Endothelial cell of umbilical vein (primary cell): ENCODE results near the gene FRYL. TPM values are rescaled to one million over a fixed set of nuclear protein-coding genes. Genes with fewer than 3 reads are reported as not detected.

ENCODE experiments used
- BruUV-seq: library from RNA; stranded (reverse); fragments of 400-500 nt; replicated peaks from 2 replicates; lab custom pipeline; 2021; lab: Mats Ljungman, UMichigan
- CTCF ChIA-PET: fragments of 300-600, 350-600 bp; sonication (Branson Sonifier 250); formaldehyde crosslinking; loops from one replicate; lab custom pipeline; 2021; ENCODE audit warnings: antibody characterized with exemption, inconsistent platforms; lab: Charles Lee
- POLR2A ChIA-PET: fragments of 300-600, 350-600 bp; sonication (Branson Sonifier 250); formaldehyde crosslinking; loops from one replicate; lab custom pipeline; 2021; ENCODE audit warnings: antibody characterized with exemption, inconsistent platforms; lab: Charles Lee
- DNase-seq: peaks from one replicate; pipeline ENCODE4 v3.0.0-alpha.2; 2011; ENCODE audit warnings: low read depth, low spot score
- FAIRE-seq: peaks from 2 replicates; lab custom pipeline; 2011; peaks lifted over from hg19 to GRCh38; lab: Jason Lieb, UNC
- H2AFZ ChIP-seq: 2 replicates; pipeline ENCODE4 v1.6.0; 2012; ENCODE audit warnings: low read depth, low read length, control low read depth, inconsistent platforms
- H3K27ac ChIP-seq: 2 replicates; pipeline ENCODE4 v1.5.1; 2011; ENCODE audit warnings: low read depth, mild to moderate bottlenecking, control low read depth, low read length, moderate library complexity; ENCODE audit not compliant: insufficient read depth
- H3K27me3 ChIP-seq, 2 experiments: 2 replicates each; pipeline versions ENCODE4 v1.6.0 to v1.6.1; 2011; ENCODE audit warnings: low read length in 2 of 2, mixed read lengths in 1 of 2; ENCODE audit not compliant: control insufficient read depth in 2 of 2, insufficient read depth in 2 of 2
- H3K36me3 ChIP-seq, 2 experiments: 2 replicates in 1 of 2; 3 replicates in 1 of 2; pipeline ENCODE4 v1.5.1; 2011; ENCODE audit warnings: low read length in 2 of 2, mild to moderate bottlenecking in 1 of 2, moderate library complexity in 1 of 2; ENCODE audit not compliant: control insufficient read depth in 2 of 2, insufficient read depth in 2 of 2; ENCODE audit errors: extremely low read depth in 1 of 2
- H3K4me1 ChIP-seq: 3 replicates; pipeline ENCODE4 v1.5.1; 2011; ENCODE audit warnings: mild to moderate bottlenecking, low read length; ENCODE audit not compliant: control insufficient read depth, insufficient read depth; ENCODE audit errors: extremely low read depth
- H3K4me2 ChIP-seq: 2 replicates; pipeline ENCODE4 v1.6.1; 2011; ENCODE audit warnings: low read length, control low read depth, mixed read lengths; ENCODE audit not compliant: insufficient read depth
- H3K4me3 ChIP-seq, 3 experiments: fragments of 200-600 bp in 1 of 3; sonication (generic), shearing (Covaris generic) in 1 of 3; replicated peaks in 1 of 3; 2 replicates each; pipeline ENCODE4 v1.5.1; 2011 to 2016; ENCODE audit warnings: control low read depth in 3 of 3, low read length in 3 of 3, mild to moderate bottlenecking in 2 of 3, inconsistent platforms in 1 of 3, low read depth in 1 of 3, moderate library complexity in 1 of 3; ENCODE audit not compliant: insufficient read depth in 1 of 3
- H3K79me2 ChIP-seq: 2 replicates; pipeline ENCODE4 v1.6.0; 2012; ENCODE audit warnings: low read length, inconsistent platforms; ENCODE audit not compliant: control insufficient read depth, insufficient read depth
- H3K9ac ChIP-seq: replicated peaks from 2 replicates; pipeline ENCODE3; 2011; ENCODE audit warnings: low read length, control low read depth; ENCODE audit not compliant: insufficient read depth; ENCODE audit errors: extremely low read depth
- H3K9me1 ChIP-seq: replicated peaks from 3 replicates; pipeline ENCODE4 v1.6.0; 2011; ENCODE audit warnings: mild to moderate bottlenecking, low read length; ENCODE audit not compliant: control insufficient read depth, insufficient read depth; ENCODE audit errors: extremely low read depth
- H3K9me3 ChIP-seq: replicated peaks from 2 replicates; pipeline ENCODE4 v1.5.1; 2012; ENCODE audit warnings: low read length, inconsistent platforms; ENCODE audit not compliant: control insufficient read depth, insufficient read depth
- H4K20me1 ChIP-seq: replicated peaks from 2 replicates; pipeline ENCODE3; 2011; ENCODE audit warnings: mild to moderate bottlenecking, low read length; ENCODE audit not compliant: control insufficient read depth, insufficient read depth; ENCODE audit errors: extremely low read depth
- FOS ChIP-seq: IDR thresholded peaks from 2 replicates; pipeline ENCODE4 v1.6.1; 2011; ENCODE audit warnings: mild to moderate bottlenecking, low read length, moderate library complexity, borderline replicate concordance; ENCODE audit not compliant: insufficient read depth
- GATA2 ChIP-seq: IDR thresholded peaks from 2 replicates; pipeline ENCODE4 v1.7.0; 2011; ENCODE audit warnings: low read depth, mild to moderate bottlenecking, moderate library complexity, mixed read lengths, low read length; ENCODE audit not compliant: insufficient read length, insufficient read depth
- JUN ChIP-seq: IDR thresholded peaks from 2 replicates; pipeline ENCODE4 v1.6.1; 2011; ENCODE audit warnings: borderline replicate concordance, low read depth; ENCODE audit not compliant: insufficient read length, insufficient read depth
- MAX ChIP-seq: IDR thresholded peaks from 2 replicates; pipeline ENCODE4 v1.6.1; 2011; ENCODE audit not compliant: insufficient read depth, insufficient read length
- MYC ChIP-seq: IDR thresholded peaks from one replicate; pipeline ENCODE4 v1.6.1; 2011; ENCODE audit warnings: mild to moderate bottlenecking, low read depth, low read length
- POLR2AphosphoS5 ChIP-seq: IDR thresholded peaks from 2 replicates; pipeline ENCODE4 v1.6.1; 2012; ENCODE audit warnings: low read depth, mild to moderate bottlenecking, control low read depth, low read length, moderate library complexity; ENCODE audit not compliant: insufficient read depth
- dilution Hi-C: fragments of 300-500 bp; cut with MboI; formaldehyde crosslinking; loops from one replicate; pipeline ENCODE4 v1.15.0; 2019; ENCODE audit warnings: low sequenced_read_pairs; ENCODE audit not compliant: extremely low pct_ligation_motif_present
- intact Hi-C: fragments of 100-400 bp; cut with micrococcal nuclease; formaldehyde crosslinking; loops from one replicate; pipeline ENCODE4 v1.10.0; 2022
- polyA plus RNA-seq, 4 experiments: library from polyadenylated mRNA; depleted of rRNA in 3 of 4; stranded (reverse) in 3 of 4; unstranded in 1 of 4; fragments of >200 nt; gene quantifications; 2 replicates each; pipeline versions ENCODE4 v1.2.1 to v1.2.3, GENCODE V29; 2011 to 2012; ENCODE audit warnings: missing spikeins in 1 of 4
- total RNA-seq: library from RNA; stranded (reverse); gene quantifications from 2 replicates; pipeline ENCODE4 v1.2.3, GENCODE V29; 2021

Gene FRYL
- total and polyA plus RNA-seq, 2 donors (not counting 3 experiments of a cell fraction or from before 2014, with no cell fraction given) = 17.0 to 84.9 TPM

GRCh38 chr4:48565362-48566033 lies 214.6 kb downstream of the FRYL start:
- CTCF ChIA-PET = interaction anchor here (1.0 kb wide), 1 partner anchor 112 kb away, joined by 3 read pairs; no protein-coding TSS in a partner anchor
- POLR2A ChIA-PET = no interaction called here
- H3K4me2 ChIP-seq = no peak overlapping the region
- H3K9me3 ChIP-seq = no peaks in the 10 kb centered on the region
- BruUV-seq = no TSS peak
- H3K9ac ChIP-seq = no peak overlapping the region
- FAIRE-seq = no peak
- H3K27me3 ChIP-seq = no peaks in the 10 kb centered on the region
- no peaks in the 10 kb centered on the region for H3K79me2 ChIP-seq
- dilution Hi-C loops (no loop called here), intact Hi-C loops (no loop called here)
- H3K36me3 ChIP-seq = peaks cover 7 to 24% of the 10 kb centered on the region in 2 experiments
- H3K27ac ChIP-seq = no peak overlapping the region
- TF ChIP-seq GATA2 (no peak), JUN (no peak)
- H3K9me1 ChIP-seq = no peaks in the 10 kb centered on the region
- H3K4me1 ChIP-seq = peaks cover 4% of the 10 kb centered on the region
- no peak overlapping the region for H3K4me3 ChIP-seq
- no peak for DNase-seq
- no peak overlapping the region for H2AFZ ChIP-seq
- H4K20me1 ChIP-seq = no peaks in the 10 kb centered on the region

- CTCF ChIA-PET = no interaction called here
- Histone ChIP-seq H3K36me3 (peaks cover 10 to 23% of the 10 kb centered on the region in 2 experiments), H2AFZ (no peak overlapping the region), H3K9ac (no peak overlapping the region), H3K9me1 (no peaks in the 10 kb centered on the region), H4K20me1 (no peaks in the 10 kb centered on the region), H3K27ac (no peak overlapping the region), H3K79me2 (no peaks in the 10 kb centered on the region), H3K9me3 (no peaks in the 10 kb centered on the region), H3K4me3 (no peak overlapping the region), H3K4me1 (peaks cover 4% of the 10 kb centered on the region), H3K27me3 (no peaks in the 10 kb centered on the region), H3K4me2 (no peak overlapping the region)
- POLR2A ChIA-PET = no interaction called here
- no peak for DNase-seq
- dilution Hi-C loops (no loop called here), intact Hi-C loops (no loop called here)
- BruUV-seq = no TSS peak
- FAIRE-seq = no peak
- TF ChIP-seq MYC (no peak), POLR2AphosphoS5 (no peak), MAX (no peak), FOS (no peak), GATA2 (no peak), JUN (no peak)
Measured at GRCh38 chr4:48564151-48564550, 215.9 kb downstream of the FRYL start.
